ENCODE results near the gene HP1BP3.

The HP1BP3 gene

DNA sequence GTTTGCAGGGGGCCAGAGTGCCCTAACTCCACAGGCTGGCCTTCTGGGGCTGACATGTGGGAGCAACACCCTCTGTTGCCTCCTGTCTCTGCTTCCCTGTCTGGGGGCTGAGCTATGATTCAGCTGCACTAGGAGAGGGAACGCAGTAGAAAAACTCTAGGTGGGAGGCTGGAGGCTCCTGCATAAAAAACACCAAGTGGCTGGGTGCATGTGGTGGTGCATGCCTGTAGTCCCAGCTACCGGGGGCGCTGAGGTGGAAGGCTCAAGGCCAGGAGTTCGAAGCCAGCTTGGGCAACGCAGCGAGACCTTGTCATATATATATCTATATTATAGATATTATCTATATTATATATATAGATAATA is 74.9 kb downstream of the HP1BP3 start:
- H3K9ac ChIP-seq (ENCODE audit: low read length), result no peak overlapping the region
- no peaks in the 10 kb centered on the region for H3K36me3 ChIP-seq (ENCODE audit: control insufficient read depth, insufficient read depth, low read length)
- no peaks in the 10 kb centered on the region for H3K4me1 ChIP-seq (ENCODE audit: control insufficient read depth, insufficient read depth, low read length)
- no peaks in the 10 kb centered on the region for H3K9me3 ChIP-seq (ENCODE audit: control insufficient read depth, low read length)
- H3K4me3 ChIP-seq (ENCODE audit: low read length), result no peak overlapping the region
- H3K27me3 ChIP-seq (ENCODE audit: control insufficient read depth, insufficient read depth, low read length), result peaks cover 24% of the 10 kb centered on the region

DNA sequence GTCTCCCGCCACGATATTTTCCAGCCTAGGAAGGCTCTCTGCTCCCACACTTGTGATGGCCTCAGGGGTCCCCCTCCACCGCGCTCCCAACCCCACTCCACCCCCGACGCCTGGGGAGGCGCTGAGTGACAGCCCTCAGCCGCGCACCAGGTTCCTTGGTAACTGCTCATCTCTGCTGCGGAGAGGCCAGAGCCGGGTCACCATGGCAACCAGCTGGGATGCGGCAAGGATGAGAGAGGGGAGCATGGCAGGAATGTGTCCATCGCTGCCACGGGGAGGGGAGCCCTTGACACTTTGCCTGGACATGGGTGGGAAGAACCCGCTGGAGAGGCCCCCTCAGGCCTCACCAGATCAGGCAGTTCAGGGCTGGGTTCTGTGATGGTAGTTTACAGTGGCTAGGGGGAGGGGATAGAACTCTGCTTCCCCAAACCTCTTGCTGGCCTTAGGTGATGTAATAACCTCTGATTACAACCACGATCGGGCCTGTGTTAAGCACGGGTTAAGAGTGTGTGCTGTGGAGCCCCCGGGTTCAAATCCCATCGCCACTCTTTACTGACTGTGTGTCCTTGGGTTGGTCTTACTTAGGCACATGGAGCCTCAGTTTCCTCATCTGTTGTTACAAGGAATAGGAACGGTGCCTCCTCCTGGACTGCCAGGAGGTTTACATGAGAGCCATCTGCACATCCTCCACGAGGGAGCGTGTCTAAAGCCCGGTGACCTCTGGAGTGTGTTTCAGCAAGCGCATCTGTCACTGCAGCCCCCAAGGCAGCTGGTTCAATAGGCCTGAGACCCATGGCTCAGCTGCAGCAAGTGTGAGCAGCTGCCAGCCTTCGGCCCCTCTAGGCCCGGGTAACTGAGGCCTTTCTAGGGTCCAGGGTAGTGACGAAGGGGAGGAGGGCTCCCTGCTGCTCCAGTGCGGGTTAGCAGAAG is 75.6 kb downstream of the HP1BP3 start:
- Histone ChIP-seq H3K36me3 (ENCODE audit: control insufficient read depth, insufficient read depth, low read length) (no peaks in the 10 kb centered on the region), H3K4me1 (ENCODE audit: control insufficient read depth, insufficient read depth, low read length) (no peaks in the 10 kb centered on the region), H3K9me3 (ENCODE audit: control insufficient read depth, low read length) (no peaks in the 10 kb centered on the region), H3K9ac (ENCODE audit: low read length) (no peak overlapping the region), H3K4me3 (ENCODE audit: low read length) (no peak overlapping the region), H3K27me3 (ENCODE audit: control insufficient read depth, insufficient read depth, low read length) (peaks cover 18% of the 10 kb centered on the region)

DNA sequence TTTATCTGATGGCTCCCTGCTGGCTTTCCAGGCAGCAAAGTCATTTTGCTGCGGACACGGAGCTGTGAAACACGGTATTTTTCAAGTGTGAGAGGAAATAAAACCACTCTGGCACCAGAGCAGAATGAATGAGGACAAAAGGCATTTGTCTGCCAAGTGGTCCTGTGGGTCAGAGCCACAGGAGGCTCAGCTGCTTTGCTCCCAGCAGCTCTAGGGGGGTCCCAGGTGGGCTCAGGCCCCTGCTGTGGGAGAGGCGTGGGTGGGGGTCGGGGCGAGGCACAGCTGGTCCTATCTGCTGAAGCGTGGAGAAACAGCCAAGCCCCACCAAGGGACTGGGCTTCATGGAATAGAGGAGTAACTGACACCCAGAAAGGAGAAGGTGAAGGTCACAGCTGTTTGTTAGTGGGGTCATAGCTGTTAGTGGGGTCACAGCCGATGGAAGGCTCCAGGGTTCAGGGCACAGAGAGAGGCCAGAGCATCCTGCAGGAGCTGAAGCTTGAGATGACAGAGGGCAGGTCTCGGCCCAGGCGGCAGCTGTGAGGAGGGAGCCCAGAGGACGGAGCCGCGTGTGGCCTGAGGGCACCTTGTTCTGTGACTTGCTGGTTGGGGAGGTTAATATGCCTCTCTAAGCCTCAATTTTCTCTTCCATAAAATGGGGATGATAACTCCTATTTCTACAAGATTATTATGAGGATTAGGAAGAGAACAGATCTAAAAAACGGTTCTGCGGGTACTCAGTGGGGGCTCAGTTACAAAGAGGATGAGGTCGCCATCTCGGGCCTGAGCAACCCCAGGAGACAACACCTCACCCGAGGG is 76.4 kb downstream of the HP1BP3 start:
- Histone ChIP-seq H3K9me3 (ENCODE audit: control insufficient read depth, low read length) (no peaks in the 10 kb centered on the region), H3K9ac (ENCODE audit: low read length) (no peak overlapping the region), H3K27me3 (ENCODE audit: control insufficient read depth, insufficient read depth, low read length) (peaks cover 11% of the 10 kb centered on the region), H3K4me1 (ENCODE audit: control insufficient read depth, insufficient read depth, low read length) (no peaks in the 10 kb centered on the region), H3K4me3 (ENCODE audit: low read length) (no peak overlapping the region), H3K36me3 (ENCODE audit: control insufficient read depth, insufficient read depth, low read length) (no peaks in the 10 kb centered on the region)

DNA sequence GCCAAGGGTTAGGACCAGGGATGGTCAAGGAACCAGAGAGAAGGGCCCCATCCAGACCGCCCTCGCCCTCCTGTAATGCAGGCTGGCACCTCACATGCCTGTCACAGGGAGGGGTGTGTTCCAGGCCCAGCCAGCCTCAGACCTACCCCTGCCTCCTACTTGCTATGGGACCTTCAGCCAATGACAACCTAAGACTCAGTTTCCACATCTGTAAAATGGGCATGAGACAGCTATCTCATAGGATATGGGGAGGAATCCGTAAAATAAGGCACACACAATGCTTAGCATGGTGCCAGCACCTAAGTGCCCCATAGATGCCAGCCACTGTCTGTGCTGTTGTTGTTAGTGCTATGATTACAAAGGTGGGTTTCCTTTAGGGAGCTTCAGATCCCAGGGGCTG is 77.2 kb downstream of the HP1BP3 start:
- Histone ChIP-seq H3K4me1 (ENCODE audit: control insufficient read depth, insufficient read depth, low read length) (no peaks in the 10 kb centered on the region), H3K9me3 (ENCODE audit: control insufficient read depth, low read length) (no peaks in the 10 kb centered on the region), H3K36me3 (ENCODE audit: control insufficient read depth, insufficient read depth, low read length) (no peaks in the 10 kb centered on the region), H3K27me3 (ENCODE audit: control insufficient read depth, insufficient read depth, low read length) (peaks cover 4% of the 10 kb centered on the region), H3K9ac (ENCODE audit: low read length) (no peak overlapping the region), H3K4me3 (ENCODE audit: low read length) (no peak overlapping the region)

DNA sequence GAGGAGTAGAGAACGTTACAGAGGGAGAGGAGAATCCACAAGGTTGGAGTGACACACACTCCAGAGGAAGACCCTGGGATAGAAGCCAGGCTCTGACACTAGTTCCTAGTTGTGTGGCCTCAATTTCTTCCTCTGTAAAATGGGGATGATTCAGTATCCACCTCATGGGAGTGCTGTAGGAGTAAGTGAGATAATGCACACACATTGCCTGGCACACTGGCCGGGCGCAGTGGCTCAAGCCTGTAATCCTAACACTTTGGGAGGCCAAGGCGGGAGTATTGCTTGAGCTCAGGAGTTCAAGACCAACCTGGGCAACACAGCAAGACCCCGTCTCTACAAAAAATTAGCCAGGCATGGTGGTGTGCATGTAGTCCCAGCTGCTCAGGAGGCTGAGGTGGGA is 78.2 kb downstream of the HP1BP3 start:
- Histone ChIP-seq H3K9ac (ENCODE audit: low read length) (no peak overlapping the region), H3K4me3 (ENCODE audit: low read length) (no peak overlapping the region), H3K27me3 (ENCODE audit: control insufficient read depth, insufficient read depth, low read length) (peaks cover 3% of the 10 kb centered on the region), H3K4me1 (ENCODE audit: control insufficient read depth, insufficient read depth, low read length) (no peaks in the 10 kb centered on the region), H3K9me3 (ENCODE audit: control insufficient read depth, low read length) (no peaks in the 10 kb centered on the region), H3K36me3 (ENCODE audit: control insufficient read depth, insufficient read depth, low read length) (no peaks in the 10 kb centered on the region)

DNA sequence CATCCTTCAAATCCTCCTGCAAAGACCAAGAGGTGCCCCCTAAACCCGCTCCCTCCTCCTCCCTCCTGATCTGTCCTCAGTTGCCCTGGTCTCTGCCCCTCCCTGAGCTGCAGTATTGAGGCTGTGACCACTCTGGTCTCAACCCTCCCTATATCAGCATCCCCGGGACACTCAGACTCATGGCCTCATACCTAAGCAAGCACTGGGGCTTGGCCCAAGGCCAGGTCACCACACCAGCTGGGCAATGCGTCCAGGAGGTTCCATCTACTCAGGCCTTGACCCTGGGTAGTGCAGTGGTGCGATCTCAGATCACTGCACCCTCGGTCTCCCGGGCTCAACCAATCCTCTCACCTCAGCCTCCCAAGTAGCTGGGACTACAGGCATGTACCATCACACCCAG is 79.0 kb downstream of the HP1BP3 start:
- no peaks in the 10 kb centered on the region for H3K36me3 ChIP-seq (ENCODE audit: control insufficient read depth, insufficient read depth, low read length)
- no peak overlapping the region for H3K9ac ChIP-seq (ENCODE audit: low read length)
- no peaks in the 10 kb centered on the region for H3K4me1 ChIP-seq (ENCODE audit: control insufficient read depth, insufficient read depth, low read length)
- H3K27me3 ChIP-seq (ENCODE audit: control insufficient read depth, insufficient read depth, low read length), result peaks cover 3% of the 10 kb centered on the region
- H3K9me3 ChIP-seq (ENCODE audit: control insufficient read depth, low read length), result no peaks in the 10 kb centered on the region
- no peak overlapping the region for H3K4me3 ChIP-seq (ENCODE audit: low read length)

DNA sequence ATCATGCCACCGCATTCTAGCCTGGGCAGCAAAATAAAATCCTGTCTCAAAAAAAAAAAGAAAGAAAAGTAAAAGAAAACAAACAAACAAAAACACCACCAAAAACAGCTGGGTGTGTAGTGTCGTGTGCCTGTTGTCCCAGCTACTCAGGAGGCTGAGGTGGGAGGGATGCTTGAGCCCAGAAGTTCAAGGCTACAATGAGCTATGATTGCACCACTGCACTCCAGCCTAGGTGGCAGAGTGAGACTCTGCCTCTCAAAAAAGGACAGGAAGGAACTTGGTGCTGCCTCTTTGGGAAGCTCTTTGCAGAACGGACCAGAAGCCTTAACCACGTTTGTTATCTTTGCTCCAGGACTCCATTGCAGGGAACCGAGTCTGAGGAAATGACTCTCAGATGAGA is 80.3 kb downstream of the HP1BP3 start:
- Histone ChIP-seq H3K9me3 (ENCODE audit: control insufficient read depth, low read length) (no peaks in the 10 kb centered on the region), H3K4me1 (ENCODE audit: control insufficient read depth, insufficient read depth, low read length) (no peaks in the 10 kb centered on the region), H3K4me3 (ENCODE audit: low read length) (no peak overlapping the region), H3K9ac (ENCODE audit: low read length) (no peak overlapping the region), H3K27me3 (ENCODE audit: control insufficient read depth, insufficient read depth, low read length) (peaks cover 3% of the 10 kb centered on the region), H3K36me3 (ENCODE audit: control insufficient read depth, insufficient read depth, low read length) (no peaks in the 10 kb centered on the region)

DNA sequence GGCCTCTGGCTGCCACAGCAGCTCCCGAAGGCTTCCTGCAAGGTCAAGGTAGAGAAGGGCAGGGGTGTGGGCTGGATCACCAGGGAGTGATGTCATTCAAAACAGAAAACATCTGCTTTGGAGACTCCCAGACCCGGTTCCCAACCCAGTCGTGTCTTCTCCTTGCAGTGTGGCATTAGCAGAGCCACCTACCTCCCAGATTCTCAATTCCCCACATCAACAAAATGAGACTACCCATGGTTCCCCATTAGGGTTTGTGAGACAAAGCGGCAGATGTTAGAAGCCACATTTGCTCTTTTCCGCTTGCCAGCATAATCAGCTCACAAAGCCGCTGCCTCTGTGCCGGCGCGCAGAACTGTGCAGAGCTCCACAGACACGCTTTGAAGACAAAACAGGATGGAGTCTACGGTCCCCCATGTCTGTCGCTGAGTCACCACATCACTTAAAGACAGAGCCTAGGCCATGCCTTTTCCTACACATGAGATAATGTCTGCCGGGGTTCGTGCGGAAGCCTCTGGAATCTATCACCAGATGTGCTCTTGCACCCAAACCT is 81.8 kb downstream of the HP1BP3 start:
- Histone ChIP-seq H3K4me3 (ENCODE audit: low read length) (no peak overlapping the region), H3K27me3 (ENCODE audit: control insufficient read depth, insufficient read depth, low read length) (no peaks in the 10 kb centered on the region), H3K36me3 (ENCODE audit: control insufficient read depth, insufficient read depth, low read length) (no peaks in the 10 kb centered on the region), H3K9me3 (ENCODE audit: control insufficient read depth, low read length) (no peaks in the 10 kb centered on the region), H3K4me1 (ENCODE audit: control insufficient read depth, insufficient read depth, low read length) (no peaks in the 10 kb centered on the region), H3K9ac (ENCODE audit: low read length) (no peak overlapping the region)

DNA sequence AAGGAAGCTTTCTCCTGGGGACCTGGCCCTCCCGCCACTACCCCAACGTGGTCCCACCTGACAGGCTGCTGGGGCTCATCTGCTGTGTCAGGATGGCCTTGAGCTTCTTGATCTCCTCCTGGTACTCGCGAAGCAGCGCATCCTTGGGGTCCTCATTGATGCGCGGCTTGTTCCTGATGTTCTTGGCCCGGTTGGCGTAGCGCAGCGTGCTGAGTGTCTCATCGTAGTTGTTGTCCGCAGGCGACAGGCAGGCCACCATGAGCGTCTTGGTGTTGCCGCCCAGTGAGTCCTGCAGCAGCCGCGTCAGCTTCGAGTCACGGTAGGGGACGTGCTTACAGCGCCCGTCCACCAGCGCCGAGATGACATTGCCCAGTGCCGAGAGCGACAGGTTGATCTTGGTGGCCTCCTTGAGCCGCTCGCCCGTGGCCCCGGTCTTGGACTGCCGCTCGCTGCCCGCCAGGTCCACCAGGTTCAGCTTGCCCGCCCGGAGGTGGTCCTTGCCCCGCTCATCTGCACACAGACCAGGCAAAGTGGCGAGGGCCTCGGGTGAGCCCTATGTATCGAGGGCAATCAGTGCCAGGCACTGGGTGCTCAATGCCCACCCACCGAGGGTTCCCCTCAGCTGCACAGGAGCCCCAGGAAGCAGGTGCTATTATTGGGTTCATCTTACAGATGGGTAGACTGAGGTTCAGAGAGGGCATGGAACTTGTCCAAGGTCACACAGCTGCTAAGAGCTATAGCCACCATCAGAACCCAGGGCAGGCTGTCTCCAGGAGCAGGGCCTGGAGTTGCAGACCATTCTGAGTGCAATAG is 82.5 kb downstream of the HP1BP3 start:
- no peak overlapping the region for H3K4me3 ChIP-seq (ENCODE audit: low read length)
- no peaks in the 10 kb centered on the region for H3K9me3 ChIP-seq (ENCODE audit: control insufficient read depth, low read length)
- H3K27me3 ChIP-seq (ENCODE audit: control insufficient read depth, insufficient read depth, low read length), result no peaks in the 10 kb centered on the region

DNA sequence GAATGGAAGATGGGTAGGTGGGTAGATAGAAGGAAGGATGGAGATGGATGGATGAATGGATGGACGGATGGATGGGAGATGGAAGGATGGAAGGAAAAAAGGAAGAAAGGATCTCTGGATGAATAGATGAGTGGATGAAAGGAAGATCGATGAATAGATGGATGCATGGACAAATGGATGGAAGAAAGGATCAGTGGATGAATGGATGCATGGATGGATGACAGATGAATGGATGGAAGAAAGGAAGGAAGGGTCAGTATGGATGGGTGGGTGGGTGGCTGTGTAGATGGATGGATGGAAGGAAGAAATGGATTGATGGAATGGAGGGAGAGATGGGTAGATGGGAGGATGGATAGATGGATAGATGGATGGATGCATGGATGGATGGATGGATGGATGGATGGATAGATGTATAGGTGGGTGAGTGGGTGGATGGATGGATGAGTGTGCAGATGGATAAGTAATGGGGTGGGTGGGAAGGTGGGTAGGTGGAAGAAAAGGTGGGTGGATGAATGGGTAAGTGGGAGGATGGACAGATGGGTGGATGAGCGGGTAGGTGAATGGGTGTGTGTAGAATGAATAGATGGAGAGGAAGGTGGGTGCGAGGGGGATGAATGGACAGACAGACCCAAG is 83.9 kb downstream of the HP1BP3 start:
- Histone ChIP-seq H3K4me3 (ENCODE audit: low read length) (no peak overlapping the region), H3K9ac (ENCODE audit: low read length) (no peak overlapping the region), H3K27me3 (ENCODE audit: control insufficient read depth, insufficient read depth, low read length) (no peaks in the 10 kb centered on the region), H3K4me1 (ENCODE audit: control insufficient read depth, insufficient read depth, low read length) (no peaks in the 10 kb centered on the region), H3K36me3 (ENCODE audit: control insufficient read depth, insufficient read depth, low read length) (no peaks in the 10 kb centered on the region), H3K9me3 (ENCODE audit: control insufficient read depth, low read length) (no peaks in the 10 kb centered on the region)

More for the DNA sequence above, 82.5 kb downstream of the HP1BP3 start:
- Histone ChIP-seq H3K36me3 (ENCODE audit: control insufficient read depth, insufficient read depth, low read length) (no peaks in the 10 kb centered on the region), H3K9ac (ENCODE audit: low read length) (no peak overlapping the region), H3K4me1 (ENCODE audit: control insufficient read depth, insufficient read depth, low read length) (no peaks in the 10 kb centered on the region)

DNA sequence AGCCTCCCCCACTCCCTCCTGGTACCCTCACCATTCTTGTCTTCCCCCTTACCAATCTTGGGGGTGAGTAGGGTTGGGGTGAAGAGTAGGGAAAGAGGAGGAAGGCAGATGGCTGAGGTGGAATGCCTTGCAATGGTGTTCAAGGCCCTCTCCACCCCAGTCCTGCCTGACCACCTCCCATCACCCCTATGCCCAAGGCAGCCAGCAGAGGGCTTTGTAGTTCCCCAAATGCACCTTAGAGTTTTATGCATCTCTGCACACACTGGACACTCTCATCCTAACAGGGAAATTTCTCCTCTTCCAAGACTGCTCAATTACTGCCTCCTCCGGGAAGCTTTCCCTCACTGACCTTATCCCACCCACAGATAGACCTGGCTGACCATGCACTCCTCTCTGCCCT is 84.7 kb downstream of the HP1BP3 start:
- Histone ChIP-seq H3K4me1 (ENCODE audit: control insufficient read depth, insufficient read depth, low read length) (no peaks in the 10 kb centered on the region), H3K9me3 (ENCODE audit: control insufficient read depth, low read length) (no peaks in the 10 kb centered on the region), H3K4me3 (ENCODE audit: low read length) (no peak overlapping the region), H3K36me3 (ENCODE audit: control insufficient read depth, insufficient read depth, low read length) (no peaks in the 10 kb centered on the region), H3K9ac (ENCODE audit: low read length) (no peak overlapping the region), H3K27me3 (ENCODE audit: control insufficient read depth, insufficient read depth, low read length) (peaks cover 5% of the 10 kb centered on the region)

Data from mucosa of stomach (tissue), 1 donor.